ENCODE results near the gene KMT5B.

KMT5B gene

DNA sequence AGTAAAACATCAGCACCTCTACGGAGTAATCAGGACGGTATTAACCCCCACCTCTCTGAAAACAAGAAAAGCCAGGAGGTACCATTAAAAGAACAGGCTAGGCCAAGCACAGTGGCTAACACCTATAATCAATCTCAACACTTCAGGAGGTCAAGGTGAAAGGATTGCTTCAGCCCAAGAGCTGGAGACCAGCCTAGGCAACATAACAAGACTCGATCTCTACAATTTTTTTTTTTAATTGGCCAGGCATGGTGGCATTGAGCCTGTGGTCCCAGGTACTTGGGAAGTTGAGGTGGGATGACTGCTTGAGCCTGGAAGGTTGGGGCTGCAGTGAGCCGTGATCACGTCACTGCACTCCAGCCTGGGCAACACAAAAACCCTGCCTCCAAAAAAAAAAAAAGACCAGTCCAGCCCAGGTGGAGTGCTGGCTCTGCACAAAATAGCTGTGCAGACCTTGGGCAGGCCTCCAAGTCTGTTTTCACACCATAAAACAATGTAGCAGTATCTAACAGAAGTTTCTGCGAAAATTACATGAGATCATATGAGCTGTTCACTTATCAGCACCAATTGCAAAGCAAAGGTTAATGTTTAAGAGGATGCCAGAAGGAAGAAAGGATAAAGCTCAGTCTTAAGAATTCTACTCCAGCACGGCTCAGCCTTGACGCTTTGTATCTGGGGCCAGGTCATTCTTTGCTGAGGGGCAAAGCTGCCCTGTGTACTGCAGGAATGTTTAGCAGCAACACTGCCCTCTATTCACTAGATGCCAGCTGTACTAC lies 106.7 kb downstream of the KMT5B start:
- TF ChIP-seq, protein P1, sequence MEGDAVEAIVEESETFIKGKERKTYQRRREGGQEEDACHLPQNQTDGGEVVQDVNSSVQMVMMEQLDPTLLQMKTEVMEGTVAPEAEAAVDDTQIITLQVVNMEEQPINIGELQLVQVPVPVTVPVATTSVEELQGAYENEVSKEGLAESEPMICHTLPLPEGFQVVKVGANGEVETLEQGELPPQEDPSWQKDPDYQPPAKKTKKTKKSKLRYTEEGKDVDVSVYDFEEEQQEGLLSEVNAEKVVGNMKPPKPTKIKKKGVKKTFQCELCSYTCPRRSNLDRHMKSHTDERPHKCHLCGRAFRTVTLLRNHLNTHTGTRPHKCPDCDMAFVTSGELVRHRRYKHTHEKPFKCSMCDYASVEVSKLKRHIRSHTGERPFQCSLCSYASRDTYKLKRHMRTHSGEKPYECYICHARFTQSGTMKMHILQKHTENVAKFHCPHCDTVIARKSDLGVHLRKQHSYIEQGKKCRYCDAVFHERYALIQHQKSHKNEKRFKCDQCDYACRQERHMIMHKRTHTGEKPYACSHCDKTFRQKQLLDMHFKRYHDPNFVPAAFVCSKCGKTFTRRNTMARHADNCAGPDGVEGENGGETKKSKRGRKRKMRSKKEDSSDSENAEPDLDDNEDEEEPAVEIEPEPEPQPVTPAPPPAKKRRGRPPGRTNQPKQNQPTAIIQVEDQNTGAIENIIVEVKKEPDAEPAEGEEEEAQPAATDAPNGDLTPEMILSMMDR (IDR thresholded peaks at IDR 0.05) = no peak
- no peak for TF ChIP-seq ZFX (IDR thresholded peaks at IDR 0.05; ENCODE audit: borderline replicate concordance)
- peak overlapping the region; percentile 27; the same call in 1 of the 2 replicates for H3K27ac ChIP-seq

Data from 22Rv1 (cell line).